Liver (tissue), 9 donors: ENCODE results near the gene RASGRP1. TPM values are rescaled to one million over a fixed set of nuclear protein-coding genes. Genes with fewer than 3 reads are reported as not detected.

Experiments used
- DNase-seq: peaks from one replicate; pipeline ENCODE4 v3.0.0-alpha.2; 2017; ENCODE audit warnings: low spot score
- H3K27ac ChIP-seq, 2 donors: one replicate each; pipeline ENCODE4 v1.7.0; 2013; ENCODE audit warnings: inconsistent platforms in 2 of 2, low read length in 2 of 2, control low read depth in 1 of 2, low read depth in 1 of 2, mild to moderate bottlenecking in 1 of 2
- H3K27me3 ChIP-seq, 4 donors: one replicate each; pipeline versions ENCODE4 v1.6.1 to v1.7.0; 2013; ENCODE audit warnings: low read length in 3 of 4, inconsistent platforms in 1 of 4, mild to moderate bottlenecking in 1 of 4, moderate library complexity in 1 of 4; ENCODE audit not compliant: control insufficient read depth in 4 of 4, insufficient read depth in 4 of 4
- H3K36me3 ChIP-seq, 4 donors: one replicate each; pipeline versions ENCODE4 v1.6.1 to v1.7.0; 2013; ENCODE audit warnings: low read length in 3 of 4, mild to moderate bottlenecking in 3 of 4, low read depth in 1 of 4, moderate library complexity in 1 of 4; ENCODE audit not compliant: control insufficient read depth in 4 of 4, insufficient read depth in 3 of 4
- H3K4me1 ChIP-seq, 4 donors: one replicate each; pipeline versions ENCODE4 v1.6.1 to v1.7.0; 2013; ENCODE audit warnings: low read length in 3 of 4, mild to moderate bottlenecking in 3 of 4, moderate library complexity in 1 of 4; ENCODE audit not compliant: control insufficient read depth in 4 of 4, insufficient read depth in 4 of 4
- H3K4me3 ChIP-seq, 3 donors: one replicate each; pipeline versions ENCODE4 v1.6.1 to v1.7.0; 2013; ENCODE audit warnings: low read length in 3 of 3, control low read depth in 1 of 3, low read depth in 1 of 3, mild to moderate bottlenecking in 1 of 3
- H3K9ac ChIP-seq, 2 donors: one replicate each; pipeline ENCODE4 v1.7.0; 2013; ENCODE audit warnings: low read length in 2 of 2, mild to moderate bottlenecking in 2 of 2, moderate library complexity in 2 of 2, control low read depth in 1 of 2, low read depth in 1 of 2
- H3K9me3 ChIP-seq, 4 donors: one replicate each; pipeline versions ENCODE4 v1.6.1 to v1.7.0; 2013; ENCODE audit warnings: low read length in 3 of 4; ENCODE audit not compliant: control insufficient read depth in 4 of 4
- CTCF ChIP-seq: fragments of 150-350 bp; IDR thresholded peaks from 2 replicates; pipeline ENCODE4 v1.5.1; 2017; ENCODE audit warnings: improper control_type of control experiment, low read depth, low read length; ENCODE audit not compliant: missing input control
- EGR1 ChIP-seq, 2 donors: IDR thresholded peaks; 2 replicates each; pipeline ENCODE4 v1.6.1; 2016 to 2018; ENCODE audit warnings: antibody characterized with exemption in 2 of 2, low read depth in 2 of 2
- FOXA1 ChIP-seq: IDR thresholded peaks from 2 replicates; pipeline ENCODE4 v1.6.1; 2016; ENCODE audit warnings: antibody characterized with exemption
- FOXA2 ChIP-seq: IDR thresholded peaks from 2 replicates; pipeline ENCODE4 v1.6.1; 2016; ENCODE audit warnings: antibody characterized with exemption
- GABPA ChIP-seq, 2 donors: IDR thresholded peaks in 1 of 2; conservative IDR thresholded peaks in 1 of 2; 2 replicates each; pipeline ENCODE4 v1.6.1; 2016; ENCODE audit warnings: antibody characterized with exemption in 2 of 2, mild to moderate bottlenecking in 1 of 2, moderate library complexity in 1 of 2
- HNF4A ChIP-seq, 2 donors: conservative IDR thresholded peaks; 2 replicates each; pipeline ENCODE4 v1.6.1; 2016; ENCODE audit warnings: antibody characterized with exemption in 2 of 2, mild to moderate bottlenecking in 2 of 2
- HNF4G ChIP-seq: IDR thresholded peaks from 2 replicates; pipeline ENCODE4 v1.6.1; 2016; ENCODE audit warnings: antibody characterized with exemption
- JUND ChIP-seq, 2 donors: IDR thresholded peaks; 2 replicates each; pipeline ENCODE4 v1.6.1; 2016; ENCODE audit warnings: antibody characterized with exemption in 2 of 2
- NR2F2 ChIP-seq: IDR thresholded peaks from 2 replicates; pipeline ENCODE4 v1.6.1; 2016; ENCODE audit warnings: antibody characterized with exemption
- RAD21 ChIP-seq, 2 donors: IDR thresholded peaks; 2 replicates each; pipeline ENCODE4 v1.6.1; 2016; ENCODE audit warnings: antibody characterized with exemption in 2 of 2, mild to moderate bottlenecking in 2 of 2
- REST ChIP-seq: IDR thresholded peaks from 2 replicates; pipeline ENCODE4 v1.6.1; 2016; ENCODE audit warnings: antibody characterized with exemption, mild to moderate bottlenecking
- RXRA ChIP-seq, 2 donors: IDR thresholded peaks; 2 replicates each; pipeline ENCODE4 v1.6.1; 2017 to 2018; ENCODE audit warnings: antibody characterized with exemption in 2 of 2, mild to moderate bottlenecking in 1 of 2
- SP1 ChIP-seq: IDR thresholded peaks from 2 replicates; pipeline ENCODE4 v1.6.1; 2018; ENCODE audit warnings: antibody characterized with exemption, mild to moderate bottlenecking
- TAF1 ChIP-seq: conservative IDR thresholded peaks from 2 replicates; pipeline ENCODE4 v1.6.1; 2016; ENCODE audit warnings: antibody characterized with exemption, mild to moderate bottlenecking
- WGBS: extraction: QIAGEN DNeasy Blood & Tissue Kit; methylation state at CpG from one replicate; pipeline ENCODE4 v1.1.7; 2013; 5-methylcytosine and 5-hydroxymethylcytosine counted together
- polyA plus RNA-seq, 2 donors: library from polyadenylated mRNA; stranded (reverse) in 1 of 2; unstranded in 1 of 2; fragments of 200-250 nt in 1 of 2; fragments of >200 nt in 1 of 2; fragmentation: Nextera tagmentation in 1 of 2; extraction: Ambion mirVana in 1 of 2; gene quantifications; one replicate each; pipeline versions ENCODE4 v1.2.1 to v1.2.3, GENCODE V29; 2013 to 2015
- total RNA-seq, 2 donors: library from RNA; depleted of rRNA; stranded (reverse); fragments of >200 nt; gene quantifications; one replicate each; pipeline ENCODE4 v1.2.3, GENCODE V29; 2014
- TF ChIP-seq, protein P1 (sequence below): IDR thresholded peaks from 2 replicates; pipeline ENCODE4 v1.6.1; 2016; ENCODE audit warnings: antibody characterized with exemption
- donor health status: healthy.
- donor health status: healthy.
- donor health status: healthy.
- donor health status: healthy.
- donor health status: healthy.

The RASGRP1 gene
- total and polyA plus RNA-seq, 4 donors: 0.17 to 0.75 (median 0.47) TPM

DNA sequence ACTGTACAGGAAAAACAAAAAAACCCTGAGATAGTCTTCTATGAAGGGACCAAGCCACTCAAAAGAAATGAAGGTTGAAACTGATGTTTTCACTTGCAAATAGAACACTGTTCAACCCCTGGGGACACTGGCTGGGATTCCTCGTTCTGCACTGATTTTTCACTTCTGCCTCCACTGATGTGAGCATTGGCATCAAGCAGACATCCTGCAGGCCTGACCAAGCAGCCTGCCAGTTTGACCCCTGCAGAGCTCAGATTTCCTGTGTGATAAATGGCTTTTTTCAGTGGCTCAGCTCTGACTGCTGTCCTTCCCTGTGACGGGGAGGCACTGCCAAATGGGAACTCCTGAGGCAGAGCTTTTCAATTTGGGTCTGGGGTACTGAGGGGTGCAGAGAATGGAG lies 50.0 kb downstream of the RASGRP1 start:
- Histone ChIP-seq H3K27ac (no peak overlapping the region), H3K9me3 (no peaks in the 10 kb centered on the region), H3K4me3 (no peak overlapping the region), H3K9ac (no peak overlapping the region), H3K27me3 (peaks cover 0 to 7% (median 3%) of the 10 kb centered on the region in 4 donors), H3K36me3 (no peaks in the 10 kb centered on the region), H3K4me1 (no peaks in the 10 kb centered on the region)
- TF ChIP-seq RAD21 (IDR thresholded peaks at IDR 0.05) (no peak), HNF4A (conservative IDR thresholded peaks at IDR 0.05) (no peak), REST (no peak), HNF4G (no peak), FOXA1 (no peak), NR2F2 (no peak), TAF1 (no peak), JUND (IDR thresholded peaks at IDR 0.05) (no peak), GABPA (IDR thresholded peaks at IDR 0.05 in 1 of 2, conservative IDR thresholded peaks at IDR 0.05 in 1 of 2) (no peak), CTCF (no peak), RXRA (IDR thresholded peaks at IDR 0.05) (no peak), SP1 (no peak)
- TF ChIP-seq, protein P1, sequence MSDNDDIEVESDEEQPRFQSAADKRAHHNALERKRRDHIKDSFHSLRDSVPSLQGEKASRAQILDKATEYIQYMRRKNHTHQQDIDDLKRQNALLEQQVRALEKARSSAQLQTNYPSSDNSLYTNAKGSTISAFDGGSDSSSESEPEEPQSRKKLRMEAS: no peak
- DNase-seq: no peak
- 57% methylated on average over 2 of the region's 2 CpGs for WGBS

DNA sequence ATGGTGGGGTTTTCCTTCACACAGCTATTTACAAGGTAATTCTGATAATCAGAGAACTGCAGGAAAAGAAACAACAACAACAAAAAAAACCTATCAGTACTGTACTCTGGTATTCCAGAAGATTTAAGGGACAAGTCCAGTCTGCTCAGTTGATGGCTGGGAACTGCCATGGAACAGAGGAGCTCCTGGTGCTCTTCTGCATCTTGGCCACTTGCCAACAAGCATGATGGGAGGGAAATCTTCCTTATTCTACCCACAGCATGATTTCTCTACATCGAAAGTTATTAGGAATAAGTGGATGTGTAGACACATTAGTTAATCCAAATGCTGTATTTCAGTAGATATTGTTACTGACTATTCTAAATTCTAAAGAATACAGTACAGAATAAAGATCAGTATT lies 51.7 kb downstream of the RASGRP1 start:
- WGBS: 91% methylated on average over 1 of the region's 1 CpG
- TF ChIP-seq RXRA (IDR thresholded peaks at IDR 0.05): no peak
- no peak for TF ChIP-seq REST
- no peak for TF ChIP-seq TAF1
- TF ChIP-seq SP1: no peak
- TF ChIP-seq EGR1 (IDR thresholded peaks at IDR 0.05; ENCODE audit: low read depth in 2 of 2): no peak
- no peak for TF ChIP-seq FOXA2
- Histone ChIP-seq H3K4me1 (no peaks in the 10 kb centered on the region), H3K36me3 (no peaks in the 10 kb centered on the region), H3K27ac (no peak overlapping the region), H3K9me3 (no peaks in the 10 kb centered on the region), H3K4me3 (no peak overlapping the region), H3K27me3 (peaks cover 0 to 7% (median 3%) of the 10 kb centered on the region in 4 donors), H3K9ac (no peak overlapping the region)
- no peak for DNase-seq
